Right forelimb (tissue), 1 donor: ENCODE measurements around the gene KIRREL2.
"Not testable (repeated sequence)": the region's sequence is repeated elsewhere in the genome, so short reads cannot be mapped to it uniquely, and the experiment has no call there.

Source experiments
- DNase-seq: peaks from one replicate; pipeline ENCODE4 v3.0.0-alpha.2; 2018

KIRREL2 gene

DNA sequence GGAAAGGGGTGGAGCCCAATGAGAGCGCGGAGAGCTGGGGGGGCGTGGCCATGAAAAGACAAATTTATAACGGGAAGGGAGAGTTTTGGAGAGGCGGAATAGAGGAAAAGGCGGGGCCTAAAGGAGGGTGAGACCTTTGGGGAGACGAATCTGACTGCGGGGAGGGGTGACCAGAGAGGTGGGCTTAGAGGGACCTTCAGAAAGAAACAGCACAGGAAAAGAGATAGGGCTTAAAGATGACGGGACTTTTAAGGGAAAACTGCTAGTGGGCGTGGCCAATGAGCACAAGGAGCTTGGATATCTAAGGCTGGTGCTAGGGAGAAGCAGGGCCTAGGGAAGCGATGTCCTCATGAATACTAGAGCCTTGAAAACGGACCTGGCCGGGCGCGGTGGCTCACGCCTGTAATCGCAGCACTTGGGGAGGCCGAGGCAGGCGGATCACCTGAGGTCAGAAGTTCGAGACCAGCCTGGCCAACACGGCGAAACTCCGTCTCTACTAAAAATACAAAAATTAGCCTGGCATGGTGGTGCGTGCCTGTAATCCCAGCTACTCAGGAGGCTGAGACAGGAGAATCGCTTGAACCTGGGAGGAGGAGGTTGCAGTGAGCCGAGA lies 13.5 kb downstream of the KIRREL2 start:
- not testable (repeated sequence) for DNase-seq

DNA sequence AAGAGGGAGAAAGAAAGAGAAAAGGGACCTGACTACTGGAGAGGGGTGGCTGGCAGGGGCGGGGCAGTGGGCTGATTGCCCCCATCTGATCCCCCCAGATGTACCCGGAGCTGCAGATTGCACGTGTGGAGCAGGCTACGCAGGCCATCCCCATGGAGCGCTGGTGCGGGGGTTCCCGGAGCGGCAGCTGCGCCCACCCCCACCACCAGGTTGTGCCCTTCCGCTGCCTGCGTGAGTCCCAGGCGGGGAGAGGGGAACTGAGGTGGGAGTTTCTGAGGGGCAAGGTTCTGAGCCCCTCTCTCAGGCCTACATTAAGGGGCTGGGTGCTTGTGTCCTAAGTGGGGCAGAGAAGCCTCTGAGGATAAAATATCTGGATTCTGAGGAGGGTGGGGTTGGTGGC lies 14.1 kb downstream of the KIRREL2 start:
- no peak for DNase-seq

GRCh38 chr19:35871611-35872010 lies 14.9 kb downstream of the KIRREL2 start:
- DNase-seq: no peak

- DNase-seq: no peak
These were observed 15.5 kb downstream of the KIRREL2 start for GRCh38 chr19:35872180-35872579.

DNA sequence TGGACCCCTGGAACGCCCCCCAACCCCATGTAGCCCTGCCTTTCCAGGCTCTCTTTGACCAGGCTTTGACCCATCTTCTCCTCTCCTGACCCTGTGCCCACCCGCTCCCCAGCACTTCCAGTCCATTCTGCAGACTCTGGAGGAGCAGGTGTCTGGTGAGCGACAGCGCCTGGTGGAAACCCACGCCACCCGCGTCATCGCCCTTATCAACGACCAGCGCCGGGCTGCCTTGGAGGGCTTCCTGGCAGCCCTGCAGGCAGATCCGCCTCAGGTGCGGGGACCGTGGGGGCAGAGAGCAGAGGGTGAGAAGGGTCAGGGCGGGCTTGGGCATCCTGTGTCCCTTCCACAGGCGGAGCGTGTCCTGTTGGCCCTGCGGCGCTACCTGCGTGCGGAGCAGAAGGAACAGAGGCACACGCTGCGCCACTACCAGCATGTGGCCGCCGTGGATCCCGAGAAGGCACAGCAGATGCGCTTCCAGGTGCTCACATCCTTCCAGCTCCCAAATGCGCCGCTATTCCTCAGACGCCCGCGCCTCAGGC lies 17.8 kb downstream of the KIRREL2 start:
- DNase-seq: no peak

DNA sequence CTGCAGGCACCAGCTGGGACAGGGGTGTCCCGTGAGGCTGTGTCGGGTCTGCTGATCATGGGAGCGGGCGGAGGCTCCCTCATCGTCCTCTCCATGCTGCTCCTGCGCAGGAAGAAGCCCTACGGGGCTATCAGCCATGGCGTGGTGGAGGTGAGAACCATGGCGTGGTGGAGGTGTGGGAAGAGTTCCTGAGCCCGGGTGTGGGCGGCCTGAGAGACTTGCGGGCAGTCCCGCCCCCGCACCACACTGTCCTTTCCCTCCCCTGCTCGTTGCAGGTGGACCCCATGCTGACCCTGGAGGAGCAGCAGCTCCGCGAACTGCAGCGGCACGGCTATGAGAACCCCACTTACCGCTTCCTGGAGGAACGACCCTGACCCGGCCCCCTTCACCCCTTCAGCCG lies 22.4 kb downstream of the KIRREL2 start:
- no peak for DNase-seq

DNA sequence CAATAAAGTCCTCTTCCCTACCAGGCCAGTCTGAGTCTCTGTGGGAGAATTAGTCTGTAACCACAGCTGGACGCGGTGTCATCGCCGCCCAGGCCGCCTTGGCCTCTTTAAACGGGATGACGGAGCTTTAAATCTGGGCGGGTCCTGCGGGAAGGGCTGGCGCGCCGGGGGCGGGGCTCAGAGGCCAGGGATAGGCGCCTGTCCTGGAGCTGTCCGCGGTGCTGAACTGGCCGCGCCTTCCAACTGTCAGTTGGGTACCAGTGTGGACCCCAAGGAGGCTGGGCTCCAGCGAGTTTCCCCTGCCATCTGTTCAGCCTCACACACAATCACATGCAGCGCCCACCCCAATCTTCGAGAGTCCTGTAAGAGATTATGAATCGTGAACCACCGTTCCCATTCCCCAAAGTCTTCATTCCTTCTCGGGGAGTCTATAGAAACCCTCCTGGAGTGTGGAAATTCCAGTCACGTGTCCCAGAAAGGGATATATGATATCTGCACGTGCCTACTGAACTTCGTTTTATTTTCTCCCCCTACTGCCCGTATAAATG lies 23.1 kb downstream of the KIRREL2 start:
- DNase-seq: peak; percentile 90

GRCh38 chr19:35882114-35882832 lies 25.6 kb downstream of the KIRREL2 start:
- DNase-seq: no peak

GRCh38 chr19:35883882-35884281 lies 27.2 kb downstream of the KIRREL2 start:
- no peak for DNase-seq

- DNase-seq: no peak
These were observed 28.6 kb downstream of the KIRREL2 start for GRCh38 chr19:35885225-35885738.

DNA sequence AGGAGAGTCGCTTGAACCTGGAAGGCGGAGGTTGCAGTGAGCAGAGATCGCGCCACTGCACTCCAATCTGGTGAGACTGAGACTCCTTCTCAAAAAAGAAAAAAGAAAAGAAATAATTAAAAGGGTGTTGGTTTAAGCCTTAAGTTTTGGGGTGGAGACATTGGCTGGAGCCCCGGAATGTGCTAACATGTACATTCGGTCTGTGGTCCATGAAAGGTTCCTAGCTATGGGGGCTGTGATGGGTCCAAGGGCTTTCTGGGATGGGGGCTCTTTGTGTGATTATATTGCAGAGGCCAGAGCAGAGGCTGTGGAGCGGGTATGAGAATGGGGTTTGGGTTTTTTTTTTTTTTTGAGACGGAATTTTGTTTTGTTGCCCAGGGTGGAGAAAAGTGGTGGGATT lies 29.2 kb downstream of the KIRREL2 start:
- DNase-seq: no peak

- no peak for DNase-seq
These were observed 30.5 kb downstream of the KIRREL2 start for GRCh38 chr19:35887197-35887596.

DNA sequence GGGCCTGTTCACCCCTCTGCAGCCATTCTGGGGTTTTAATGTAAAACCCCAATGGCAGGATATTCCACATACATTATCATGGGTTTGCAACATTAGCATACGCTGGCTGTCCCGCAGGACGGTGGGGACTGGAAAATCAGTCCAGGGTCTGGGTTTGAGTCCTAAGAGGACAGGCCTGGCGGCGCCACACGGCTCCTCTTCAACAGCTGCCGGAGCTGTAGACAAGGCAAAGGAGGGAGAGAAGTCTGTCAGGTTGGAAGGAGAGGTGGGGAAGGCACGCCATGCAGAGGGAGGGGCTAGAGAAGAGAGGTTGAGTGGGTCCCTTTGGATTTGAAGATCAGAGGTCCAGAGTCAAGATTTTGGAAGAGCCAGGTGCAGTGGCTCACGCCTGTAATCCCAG lies 31.7 kb downstream of the KIRREL2 start:
- no peak for DNase-seq

DNA sequence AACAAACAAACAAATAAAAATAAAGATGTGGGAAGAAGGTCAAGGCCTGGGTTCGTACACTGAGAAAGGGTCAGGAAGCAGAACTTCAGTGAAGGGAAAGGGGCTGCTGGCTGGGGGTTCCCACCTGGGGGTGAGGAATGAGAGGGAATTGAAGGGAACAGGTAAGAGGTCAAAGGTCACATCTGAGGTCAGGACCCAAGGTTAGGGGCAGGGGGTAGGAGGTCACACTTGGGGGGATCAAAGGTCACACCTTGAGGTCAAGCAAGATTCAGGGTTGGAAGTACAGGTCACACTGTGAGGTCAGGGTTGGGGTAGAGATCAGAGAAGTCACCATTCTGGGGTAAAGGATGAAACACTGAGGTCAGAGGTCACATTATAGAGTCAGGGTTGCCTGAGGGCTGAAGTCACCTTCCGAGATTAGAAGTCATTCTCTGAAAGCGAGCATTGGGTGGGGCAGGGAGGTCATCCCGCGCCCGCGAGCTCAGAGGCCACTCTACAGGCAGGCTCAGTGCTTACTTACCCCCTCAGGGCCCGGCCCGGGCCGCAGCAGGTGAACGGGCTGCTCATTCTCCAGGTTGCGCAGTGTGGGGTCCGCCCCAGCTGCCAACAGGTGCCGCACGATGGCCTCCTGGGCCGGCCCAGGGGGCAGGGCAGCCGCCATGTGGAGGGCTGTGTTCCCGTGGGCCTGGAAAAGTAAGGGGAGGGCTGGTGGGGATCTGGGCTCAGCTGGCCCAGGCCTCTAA lies 32.8 kb downstream of the KIRREL2 start:
- no peak for DNase-seq

DNA sequence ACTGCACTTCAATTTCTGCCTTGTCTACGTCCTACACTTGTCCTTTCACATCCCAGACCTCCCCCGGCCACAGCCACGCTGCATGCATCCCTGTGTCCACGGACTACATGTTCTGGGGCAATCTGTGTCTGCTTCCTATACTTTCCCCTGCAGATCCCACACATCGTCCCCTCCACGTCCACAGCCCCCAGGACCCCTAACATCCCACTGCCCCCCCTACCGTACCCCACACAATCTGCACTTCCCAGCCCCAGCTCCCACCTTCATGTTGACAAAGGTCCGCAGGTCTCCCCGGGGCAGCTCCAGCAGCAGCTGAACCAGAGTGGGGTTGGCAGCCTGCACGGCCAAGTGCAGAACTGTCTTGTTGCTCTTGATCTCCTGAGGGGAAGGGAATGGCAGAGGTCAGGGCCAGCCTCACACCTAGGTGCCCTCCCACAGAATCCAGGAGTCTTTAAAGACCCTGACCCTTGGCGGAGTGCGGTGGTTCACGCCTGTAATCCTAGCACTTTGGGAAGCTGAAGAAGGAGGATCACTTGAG lies 33.5 kb downstream of the KIRREL2 start:
- DNase-seq: no peak

DNA sequence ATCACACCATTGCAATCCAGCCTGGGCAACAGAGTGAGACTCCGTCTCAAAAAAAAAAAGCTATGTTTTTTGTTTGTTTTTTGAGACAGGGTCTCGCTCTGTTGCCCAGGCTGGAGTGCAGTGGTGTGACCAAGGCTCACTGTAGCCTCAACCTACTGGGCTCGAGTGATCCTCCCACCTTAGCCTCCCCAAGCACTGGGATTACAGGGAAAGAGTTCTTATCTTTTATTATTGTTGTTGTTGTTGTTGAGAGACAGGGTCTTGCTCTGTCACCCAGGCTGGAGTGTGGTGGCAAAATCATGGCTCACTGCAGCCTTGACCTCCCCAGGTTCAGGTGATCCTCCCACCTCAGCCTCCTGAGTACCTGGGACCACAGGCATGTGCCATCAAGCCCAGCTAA lies 35.1 kb downstream of the KIRREL2 start:
- DNase-seq: not testable (repeated sequence)

GRCh38 chr19:35894342-35894741 lies 37.6 kb downstream of the KIRREL2 start:
- no peak for DNase-seq

- no peak for DNase-seq
These were observed 39.4 kb downstream of the KIRREL2 start for GRCh38 chr19:35895911-35896642.

- no peak for DNase-seq
These were observed 39.9 kb downstream of the KIRREL2 start for GRCh38 chr19:35896643-35897040.

- no peak for DNase-seq
These were observed 41.2 kb downstream of the KIRREL2 start for GRCh38 chr19:35897706-35898451.

DNA sequence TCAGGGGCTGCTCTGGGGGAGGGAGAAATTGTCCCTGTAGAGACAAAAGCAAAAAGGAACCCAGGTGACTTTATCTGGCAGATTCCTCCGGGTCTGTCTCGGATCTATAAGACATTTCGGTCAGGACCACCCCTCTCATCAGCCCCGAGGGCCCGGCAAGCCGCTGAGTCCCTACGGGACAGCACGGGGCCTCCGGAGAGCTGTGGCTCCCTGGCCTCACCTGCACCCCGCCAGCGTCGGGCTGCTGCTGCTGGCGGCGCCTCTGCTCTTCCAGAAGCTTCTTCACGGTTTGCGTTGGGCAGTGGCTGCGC lies 41.7 kb downstream of the KIRREL2 start:
- no peak for DNase-seq
